Renal pelvis (tissue), 4 donors: ENCODE measurements around the gene PHLPP1. TPM values are rescaled to one million over a fixed set of nuclear protein-coding genes. Genes with fewer than 3 reads are reported as not detected.
A peak's percentile ranks its signal among the peaks of the same experiment; 100 is the strongest.

ENCODE experiments used
- DNase-seq: peaks from one replicate; pipeline ENCODE4 v3.0.0-alpha.2; 2013
- polyA plus RNA-seq, 3 donors: library from polyadenylated mRNA; unstranded; fragments of 120-200 nt; gene quantifications; one replicate each; pipeline ENCODE4 v1.2.1, GENCODE V29; 2013; ENCODE audit not compliant: insufficient read length in 3 of 3

PHLPP1 gene
- polyA plus RNA-seq, 3 donors, result 15.3 to 17.9 (median 16.9) TPM

GRCh38 chr18:62716619-62717168 lies 1.4 kb downstream of the PHLPP1 start:
- peak; percentile 48 for DNase-seq

- peak; percentile 46 for DNase-seq
Observed at GRCh38 chr18:62717169-62717924, 2.0 kb downstream of the PHLPP1 start.

GRCh38 chr18:62717925-62718800 lies 2.8 kb downstream of the PHLPP1 start:
- DNase-seq, result no peak

- DNase-seq, result no peak
Observed at GRCh38 chr18:62720048-62720447, 4.7 kb downstream of the PHLPP1 start.

GRCh38 chr18:62720766-62721613 lies 5.6 kb downstream of the PHLPP1 start:
- DNase-seq, result no peak

GRCh38 chr18:62721839-62722795 lies 6.8 kb downstream of the PHLPP1 start:
- no peak for DNase-seq

GRCh38 chr18:62723666-62724281 lies 8.4 kb downstream of the PHLPP1 start:
- no peak for DNase-seq

GRCh38 chr18:62725896-62726295 lies 10.6 kb downstream of the PHLPP1 start:
- DNase-seq, result no peak

GRCh38 chr18:62728254-62728653 lies 12.9 kb downstream of the PHLPP1 start:
- no peak for DNase-seq

GRCh38 chr18:62729487-62730386 lies 14.4 kb downstream of the PHLPP1 start:
- no peak for DNase-seq

- DNase-seq, result no peak
Observed at GRCh38 chr18:62730941-62731340, 15.6 kb downstream of the PHLPP1 start.

GRCh38 chr18:62732617-62733016 lies 17.3 kb downstream of the PHLPP1 start:
- DNase-seq, result no peak

- no peak for DNase-seq
Observed at GRCh38 chr18:62734290-62734689, 18.9 kb downstream of the PHLPP1 start.

GRCh38 chr18:62735387-62735786 lies 20.0 kb downstream of the PHLPP1 start:
- no peak for DNase-seq

GRCh38 chr18:62736077-62736855 lies 20.9 kb downstream of the PHLPP1 start:
- DNase-seq, result no peak

- DNase-seq, result no peak
Observed at GRCh38 chr18:62737241-62737873, 22.0 kb downstream of the PHLPP1 start.

GRCh38 chr18:62738639-62739038 lies 23.3 kb downstream of the PHLPP1 start:
- DNase-seq, result no peak

GRCh38 chr18:62739911-62740310 lies 24.6 kb downstream of the PHLPP1 start:
- DNase-seq, result no peak
